Renal cortical epithelial cell (primary cell): ENCODE data around the gene FADS2. TPM values are rescaled to one million over a fixed set of nuclear protein-coding genes. Genes with fewer than 3 reads are reported as not detected.

ENCODE experiments used
- DNase-seq: peaks from one replicate; pipeline ENCODE4 v3.0.0-alpha.2; 2011; ENCODE audit warnings: low read depth
- total RNA-seq: library from RNA; depleted of rRNA; stranded (reverse); fragments of >200 nt; gene quantifications from 2 replicates; pipeline ENCODE4 v1.2.3, GENCODE V29; 2014

Gene FADS2
- total RNA-seq, 1 donor from 2014 or later = 37.7 TPM

GRCh38 chr11:61886643-61887042, 58.5 kb downstream of the FADS2 start:
- no peak for DNase-seq

- peak; percentile 97 for DNase-seq
Measured at GRCh38 chr11:61887839-61888494, 59.9 kb downstream of the FADS2 start.

- DNase-seq = no peak
Measured at GRCh38 chr11:61888590-61888989, 60.5 kb downstream of the FADS2 start.

DNA sequence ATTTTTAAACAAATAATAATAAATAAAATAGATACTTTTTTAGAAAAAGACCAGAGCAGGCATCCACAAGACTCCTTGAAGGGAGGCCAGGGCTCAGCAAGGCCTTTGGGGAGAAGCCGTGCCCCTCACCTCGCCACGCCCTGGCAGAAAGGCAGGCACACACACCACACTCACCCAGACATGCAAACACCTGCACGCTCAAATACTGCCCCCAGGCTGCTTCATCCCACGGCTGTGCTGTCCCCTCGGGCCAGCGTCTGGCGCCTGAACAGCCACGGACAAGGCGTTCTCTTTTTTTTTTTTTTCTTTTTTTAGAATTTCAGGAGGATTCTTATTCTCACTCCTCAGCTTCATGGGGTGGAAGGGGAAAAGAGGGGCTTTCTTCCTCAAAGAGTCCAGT, 61.7 kb downstream of the FADS2 start:
- DNase-seq = no peak

DNA sequence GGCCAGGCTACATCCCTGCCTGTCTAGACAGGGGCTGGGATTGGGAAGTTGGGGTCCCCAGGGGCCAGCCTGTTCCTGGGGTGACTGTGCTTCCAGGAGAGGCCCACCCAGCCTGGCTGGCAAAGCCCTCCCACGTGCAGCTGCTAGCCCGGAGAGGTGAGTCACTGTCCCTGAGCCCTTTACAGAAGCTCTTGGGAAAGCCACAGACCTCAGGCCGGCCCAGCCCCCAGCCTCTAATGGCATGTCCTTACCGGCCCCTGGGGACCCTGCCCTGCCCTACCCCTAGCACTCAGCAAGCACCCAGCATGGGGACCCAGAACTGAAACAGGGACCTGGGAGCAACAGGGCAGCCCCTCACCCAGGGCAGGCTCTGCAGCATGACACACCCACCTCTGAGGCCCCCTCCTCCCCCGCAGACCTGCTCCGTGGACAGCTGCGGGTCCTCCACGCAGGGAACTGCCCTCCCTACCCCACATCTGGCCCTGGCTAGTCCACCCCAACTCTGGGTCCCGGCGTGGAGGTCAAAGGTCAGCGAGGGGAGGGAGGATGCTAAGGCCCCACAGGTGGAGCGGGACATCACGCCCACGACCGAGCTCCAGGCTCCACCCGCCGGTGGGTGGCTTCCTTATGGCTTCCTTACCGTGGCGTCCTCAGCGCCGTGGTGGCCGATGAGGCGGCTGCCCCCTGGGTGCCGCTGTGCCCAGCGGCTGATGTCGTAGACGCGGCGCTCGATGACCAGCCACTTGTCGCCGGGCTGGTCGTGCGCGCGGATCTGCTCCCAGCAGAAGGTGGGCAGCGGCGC, 62.6 kb downstream of the FADS2 start:
- DNase-seq = peak; percentile 71

GRCh38 chr11:61891331-61892084, 63.4 kb downstream of the FADS2 start, which contains the start of gene FADS3:
Gene FADS3, minus strand, starts transcription at chr11:61891545. Its CDS starts 164 bp downstream, at chr11:61891381.
- DNase-seq = peak; percentile 27

DNA sequence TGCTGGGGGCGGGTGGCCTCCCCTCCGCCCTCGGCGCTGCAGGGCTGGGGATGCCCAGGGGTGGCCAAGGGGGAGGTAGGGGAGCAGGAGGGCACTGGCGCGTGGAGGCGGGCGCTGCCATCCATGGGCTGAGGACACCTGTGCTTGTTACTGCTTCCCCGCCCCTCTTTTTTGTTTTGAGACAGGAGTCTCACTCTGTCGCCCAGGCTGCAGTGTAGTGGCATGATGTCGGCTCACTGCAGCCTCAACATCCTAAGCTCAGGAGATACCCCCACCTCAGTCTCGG, 63.9 kb downstream of the FADS2 start:
- DNase-seq = no peak

GRCh38 chr11:61893981-61894380, 65.9 kb downstream of the FADS2 start:
- peak; percentile 23 for DNase-seq

DNA sequence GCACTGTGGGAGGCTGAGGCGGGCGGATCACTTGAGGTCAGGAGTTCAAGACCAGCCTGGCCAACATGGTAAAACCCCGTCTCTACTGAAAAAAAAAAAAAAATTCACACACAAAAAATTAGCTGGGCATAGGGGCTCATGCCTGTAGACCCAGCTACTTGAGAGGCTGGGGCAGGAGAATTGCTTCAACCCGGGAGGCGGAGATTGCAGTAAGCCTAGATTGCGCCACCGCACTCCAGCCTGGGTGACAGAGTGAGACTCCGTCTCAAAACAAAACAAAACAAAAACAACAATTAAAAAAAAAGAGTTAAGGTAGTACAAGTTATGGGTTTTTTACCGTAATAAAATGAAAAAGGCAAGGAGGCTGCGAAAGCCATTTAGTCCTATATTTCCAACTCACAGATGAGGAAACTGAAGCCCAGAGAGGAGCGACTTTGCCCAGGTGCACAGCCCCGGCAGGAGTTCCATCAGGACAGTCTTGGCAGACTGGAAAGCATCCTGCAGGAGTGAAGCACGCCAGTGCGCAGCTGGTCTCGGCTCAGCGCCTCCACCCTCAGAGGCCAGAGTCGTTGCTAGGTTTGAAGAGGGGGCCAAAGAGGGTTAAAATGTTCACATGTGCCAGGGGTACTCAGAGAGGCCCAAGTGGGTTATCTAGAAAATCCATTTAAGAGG, 67.1 kb downstream of the FADS2 start:
- no peak for DNase-seq

- no peak for DNase-seq
Measured at GRCh38 chr11:61895718-61896059, 67.6 kb downstream of the FADS2 start.

- DNase-seq = no peak
Measured at GRCh38 chr11:61896665-61897386, 68.7 kb downstream of the FADS2 start.

GRCh38 chr11:61897387-61898246, 69.5 kb downstream of the FADS2 start:
- DNase-seq = peak; percentile 28

GRCh38 chr11:61898247-61898582, 70.1 kb downstream of the FADS2 start:
- no peak for DNase-seq

DNA sequence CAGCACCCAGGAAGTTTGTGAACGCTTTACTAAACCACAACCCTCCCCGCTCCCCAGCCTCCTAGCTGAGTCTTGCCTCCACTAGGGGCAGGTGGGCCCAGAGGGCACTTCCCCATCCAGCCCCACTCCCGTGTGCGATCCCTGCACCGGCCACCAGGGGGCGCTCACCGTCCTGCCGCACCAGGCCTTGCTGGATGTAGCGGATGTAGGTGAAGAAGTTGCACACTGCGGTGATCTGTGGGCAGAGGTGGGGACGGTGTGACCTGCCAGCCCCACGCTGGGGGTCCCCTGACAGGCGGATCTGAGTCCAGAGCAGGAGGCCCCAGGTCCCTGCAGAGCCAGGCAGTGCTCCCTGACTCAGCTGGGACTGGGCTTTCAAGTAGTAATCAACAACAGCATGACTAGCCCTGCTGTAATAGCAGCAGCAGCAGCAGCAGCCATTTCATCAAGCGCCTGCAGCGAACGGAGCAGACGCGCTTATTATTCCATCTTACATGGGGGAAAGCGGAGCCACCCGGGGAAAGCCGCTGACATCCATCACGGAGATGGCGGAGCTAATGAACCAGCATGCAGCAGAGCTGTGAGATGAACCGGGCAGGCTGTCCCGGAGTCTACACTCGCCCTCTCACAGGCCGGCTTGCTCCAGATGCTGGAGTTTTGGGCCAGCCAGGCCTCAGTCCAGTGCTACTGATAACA, 71.2 kb downstream of the FADS2 start:
- peak; percentile 48 for DNase-seq

DNA sequence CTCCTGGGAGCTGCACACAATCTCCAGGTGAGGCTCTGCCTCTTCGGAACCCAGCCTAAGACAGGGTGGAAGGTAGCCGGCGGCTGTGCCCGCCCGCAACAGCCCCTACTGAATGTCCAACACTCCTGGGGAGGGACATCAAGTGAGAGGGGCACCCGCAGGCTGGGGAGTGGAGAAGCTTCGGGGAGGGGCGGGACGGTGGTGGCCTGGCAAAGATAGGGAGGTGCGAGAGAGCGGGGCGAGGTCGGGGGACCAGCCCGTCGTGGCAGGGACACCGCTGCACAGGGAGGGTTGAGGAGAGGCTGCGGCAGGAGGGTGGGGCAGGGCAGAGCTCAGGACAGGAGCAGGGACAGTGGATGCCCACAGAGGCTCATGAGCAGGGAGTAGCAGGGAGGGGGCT, 72.2 kb downstream of the FADS2 start:
- DNase-seq = no peak

DNA sequence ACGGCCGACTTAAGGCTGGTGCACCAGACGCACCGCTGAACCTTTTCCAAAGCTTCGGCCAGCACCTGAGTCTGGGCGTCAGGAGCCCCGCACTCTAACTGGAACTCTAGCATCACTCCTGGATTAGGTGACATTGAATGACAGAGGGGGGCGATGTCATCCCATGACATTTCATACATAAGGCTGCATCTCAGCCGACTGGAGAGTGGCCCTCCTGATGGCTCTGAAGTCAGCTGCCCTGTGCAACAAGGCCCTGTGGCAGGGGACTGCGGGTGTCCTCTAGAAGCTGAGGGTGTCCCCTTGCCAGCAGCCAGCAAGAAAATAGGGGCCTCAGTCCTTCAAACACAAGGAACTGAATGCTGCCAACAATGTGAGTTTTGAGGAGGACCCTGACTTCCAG, 73.3 kb downstream of the FADS2 start:
- DNase-seq = no peak

GRCh38 chr11:61902313-61902712, 74.2 kb downstream of the FADS2 start:
- no peak for DNase-seq

- no peak for DNase-seq
Measured at GRCh38 chr11:61903845-61904244, 75.7 kb downstream of the FADS2 start.

DNA sequence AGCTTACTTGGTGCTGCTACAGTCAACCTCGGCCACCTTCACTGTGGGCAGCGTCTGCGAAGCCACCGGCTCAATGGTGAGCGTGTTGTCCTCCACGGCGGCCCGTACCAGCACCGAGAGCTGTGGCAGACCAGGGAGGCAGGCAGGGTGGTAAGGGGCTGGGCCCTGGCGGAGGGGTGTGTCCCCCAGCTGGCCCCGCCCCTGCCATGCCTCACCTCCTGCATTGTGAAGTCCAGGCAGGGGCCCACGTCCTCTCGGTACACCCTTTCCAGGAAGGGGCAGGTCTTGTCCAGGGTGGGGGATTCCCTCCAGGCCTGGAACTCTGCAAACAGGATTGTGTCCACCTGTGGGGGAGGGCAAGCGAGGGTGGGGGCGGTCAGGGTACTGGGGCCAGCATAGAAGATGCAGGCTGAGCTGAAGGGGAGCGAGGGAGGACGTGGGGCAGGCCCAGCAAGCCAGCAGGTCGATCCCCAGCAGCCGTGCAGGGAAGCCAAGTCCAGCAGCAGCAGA, 76.5 kb downstream of the FADS2 start:
- DNase-seq = peak; percentile 41
